PC-3 (cell line): Measurements from ENCODE around the gene GOLGA6L2. TPM values are rescaled to one million over a fixed set of nuclear protein-coding genes. Genes with fewer than 3 reads are reported as not detected.

Experiments used
- ATAC-seq: fragments of 200-7000 bp; cut with Tn5 transposase; 2 replicates; pipeline ENCODE4 v1.9.1; 2020; ENCODE audit warnings: mild to moderate bottlenecking, moderate library complexity
- BruUV-seq: library from RNA; stranded (reverse); fragments of 400-500 nt; replicated peaks from 2 replicates; lab custom pipeline; 2021; lab: Mats Ljungman, UMichigan
- CTCF ChIA-PET: fragments of 300-600 bp; sonication (Branson Sonifier 250); formaldehyde crosslinking; loops from one replicate; lab custom pipeline; 2022; ENCODE audit warnings: antibody characterized with exemption; lab: Charles Lee
- POLR2A ChIA-PET: fragments of 300-600 bp; sonication (Branson Sonifier 250); formaldehyde crosslinking; loops from one replicate; lab custom pipeline; 2022; ENCODE audit warnings: antibody characterized with exemption; ENCODE audit not compliant: unreplicated experiment; lab: Charles Lee
- DNase-seq: peaks from one replicate; pipeline ENCODE4 v3.0.0-alpha.2; 2015
- H2AFZ ChIP-seq: fragments of 300-600 bp; sonication (generic); 2 replicates; pipeline ENCODE4 v1.6.0; 2016; ENCODE audit warnings: antibody characterized with exemption, low read length
- H3F3A ChIP-seq: fragments of 300-600 bp; sonication (generic); one replicate; pipeline ENCODE4 v1.6.0; 2017; ENCODE audit warnings: antibody characterized with exemption, low read length, control low read depth, mild to moderate bottlenecking; ENCODE audit not compliant: unreplicated experiment
- H3K27ac ChIP-seq: fragments of 300-600 bp; sonication (generic); 2 replicates; pipeline ENCODE4 v1.5.1; 2016; ENCODE audit warnings: mild to moderate bottlenecking, low read length
- H3K27me3 ChIP-seq: fragments of 300-600 bp; sonication (generic); 2 replicates; pipeline ENCODE4 v1.6.1; 2016; ENCODE audit warnings: low read length, mixed read lengths
- H3K36me3 ChIP-seq: fragments of 300-600 bp; sonication (generic); 2 replicates; pipeline ENCODE4 v1.6.1; 2016; ENCODE audit warnings: low read depth, mixed run types, low read length, mixed read lengths
- H3K4me1 ChIP-seq: fragments of 300-600 bp; sonication (generic); 2 replicates; pipeline ENCODE4 v1.5.1; 2016; ENCODE audit warnings: low read length; ENCODE audit not compliant: insufficient read depth
- H3K4me2 ChIP-seq: fragments of 300-600 bp; sonication (generic); 2 replicates; pipeline ENCODE4 v1.6.0; 2016; ENCODE audit warnings: low read length
- H3K4me3 ChIP-seq: fragments of 300-600 bp; sonication (generic); 2 replicates; pipeline ENCODE4 v1.5.1; 2016; ENCODE audit warnings: mild to moderate bottlenecking, low read length, mixed read lengths
- H3K79me2 ChIP-seq: fragments of 300-600 bp; sonication (generic); 2 replicates; pipeline ENCODE4 v1.6.1; 2017; ENCODE audit warnings: low read length, mixed read lengths
- H3K9ac ChIP-seq: fragments of 300-600 bp; sonication (generic); 2 replicates; pipeline ENCODE4 v1.6.0; 2016; ENCODE audit warnings: mild to moderate bottlenecking, low read length
- H3K9me2 ChIP-seq: fragments of 300-600 bp; sonication (generic); replicated peaks from 2 replicates; pipeline ENCODE4 v1.6.1; 2016; ENCODE audit warnings: mixed run types, low read length, mixed read lengths
- H3K9me3 ChIP-seq: fragments of 300-600 bp; sonication (generic); 2 replicates; pipeline ENCODE4 v1.6.1; 2016; ENCODE audit warnings: low read length, mixed read lengths
- H4K20me1 ChIP-seq: fragments of 300-600 bp; sonication (generic); 2 replicates; pipeline ENCODE4 v1.6.1; 2016; ENCODE audit warnings: low read length, mixed read lengths
- EZH2 ChIP-seq: fragments of 300-600 bp; sonication (generic); IDR thresholded peaks from one replicate; pipeline ENCODE4 v1.6.1; 2017; ENCODE audit warnings: antibody characterized with exemption, mild to moderate bottlenecking, low read length; ENCODE audit not compliant: unreplicated experiment
- EZH2phosphoT487 ChIP-seq: fragments of 300-600 bp; sonication (generic); IDR thresholded peaks from 2 replicates; pipeline ENCODE4 v1.6.1; 2018; ENCODE audit warnings: mild to moderate bottlenecking, antibody characterized with exemption, low read length, borderline replicate concordance
- intact Hi-C: fragments of 100-400 bp; cut with micrococcal nuclease; formaldehyde crosslinking; loops from 2 replicates; pipeline ENCODE4 v1.9.0; 2023
- total RNA-seq: library from RNA; depleted of rRNA; stranded (reverse); fragments of >200 nt; gene quantifications from 2 replicates; pipeline ENCODE4 v1.2.3, GENCODE V29; 2014
- TF ChIP-seq, protein P1 (sequence below): fragments of 300-600 bp; sonication (generic); conservative IDR thresholded peaks from 2 replicates; pipeline ENCODE4 v1.5.1; 2017; ENCODE audit warnings: antibody characterized with exemption, low read depth, mild to moderate bottlenecking, low read length

Gene GOLGA6L2
- total RNA-seq, 1 experiment from 2014 or later: not detected

DNA sequence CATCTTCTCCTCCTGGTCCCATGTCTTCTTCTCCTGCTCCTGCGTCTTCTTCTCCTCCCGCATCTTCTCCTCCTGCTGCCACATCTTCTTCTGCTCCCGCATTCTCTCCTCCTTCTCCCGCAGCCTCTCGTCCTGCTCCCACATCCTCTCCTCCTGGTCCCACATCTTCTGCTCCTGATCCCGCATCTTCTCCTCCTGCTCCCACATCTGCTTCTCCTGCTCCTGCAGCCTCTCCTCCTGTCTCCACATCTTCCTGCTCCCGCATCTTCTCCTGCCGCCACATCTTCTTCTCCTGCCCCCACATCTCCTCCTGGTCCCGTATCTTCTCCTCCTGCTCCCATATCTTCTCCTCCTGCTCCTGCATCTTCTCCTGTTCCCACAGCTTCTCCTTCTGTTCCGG lies 6.4 kb downstream of the GOLGA6L2 start:
- DNase-seq (no peak), ATAC-seq (no peak)
- BruUV-seq: no TSS peak
- Histone ChIP-seq H3K9me2 (no peaks in the 10 kb centered on the region), H3K27me3 (peaks cover 15% of the 10 kb centered on the region; the same call in 1 of the 2 replicates), H2AFZ (no peak overlapping the region), H3K4me3 (no peak overlapping the region), H3K9me3 (no peaks in the 10 kb centered on the region), H3K36me3 (no peaks in the 10 kb centered on the region), H3K9ac (no peak overlapping the region), H3K4me1 (no peaks in the 10 kb centered on the region), H3K27ac (no peak overlapping the region), H3K4me2 (no peak overlapping the region), H3K79me2 (no peaks in the 10 kb centered on the region), H4K20me1 (no peaks in the 10 kb centered on the region), H3F3A (no peaks in the 10 kb centered on the region)
- POLR2A ChIA-PET: no interaction called here
- intact Hi-C loops: no loop called here
- TF ChIP-seq EZH2phosphoT487: no peak
- TF ChIP-seq EZH2: no peak
- TF ChIP-seq, protein P1, sequence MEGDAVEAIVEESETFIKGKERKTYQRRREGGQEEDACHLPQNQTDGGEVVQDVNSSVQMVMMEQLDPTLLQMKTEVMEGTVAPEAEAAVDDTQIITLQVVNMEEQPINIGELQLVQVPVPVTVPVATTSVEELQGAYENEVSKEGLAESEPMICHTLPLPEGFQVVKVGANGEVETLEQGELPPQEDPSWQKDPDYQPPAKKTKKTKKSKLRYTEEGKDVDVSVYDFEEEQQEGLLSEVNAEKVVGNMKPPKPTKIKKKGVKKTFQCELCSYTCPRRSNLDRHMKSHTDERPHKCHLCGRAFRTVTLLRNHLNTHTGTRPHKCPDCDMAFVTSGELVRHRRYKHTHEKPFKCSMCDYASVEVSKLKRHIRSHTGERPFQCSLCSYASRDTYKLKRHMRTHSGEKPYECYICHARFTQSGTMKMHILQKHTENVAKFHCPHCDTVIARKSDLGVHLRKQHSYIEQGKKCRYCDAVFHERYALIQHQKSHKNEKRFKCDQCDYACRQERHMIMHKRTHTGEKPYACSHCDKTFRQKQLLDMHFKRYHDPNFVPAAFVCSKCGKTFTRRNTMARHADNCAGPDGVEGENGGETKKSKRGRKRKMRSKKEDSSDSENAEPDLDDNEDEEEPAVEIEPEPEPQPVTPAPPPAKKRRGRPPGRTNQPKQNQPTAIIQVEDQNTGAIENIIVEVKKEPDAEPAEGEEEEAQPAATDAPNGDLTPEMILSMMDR: no peak
- CTCF ChIA-PET: no interaction called here

DNA sequence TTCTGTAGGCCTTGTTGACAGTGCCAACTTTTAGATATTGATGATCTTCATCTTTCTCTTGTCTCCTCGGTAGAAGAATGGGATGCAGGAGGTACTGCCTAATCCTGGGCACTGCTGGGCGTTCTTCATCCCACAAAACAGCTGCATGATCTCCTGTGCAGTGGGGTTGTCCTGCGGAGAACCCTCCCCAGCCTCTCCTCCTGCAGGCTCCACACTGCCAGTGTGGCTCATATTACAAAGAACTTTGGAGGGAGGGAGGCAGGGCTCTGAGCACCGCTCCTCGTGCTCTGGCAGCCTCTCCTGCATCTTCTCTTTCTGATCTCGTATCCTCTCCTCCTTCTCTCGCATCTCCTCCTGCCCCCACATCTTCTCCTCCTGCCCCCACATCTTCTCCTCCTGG lies 7.5 kb downstream of the GOLGA6L2 start:
- TF ChIP-seq, protein P1: no peak
- no peak for TF ChIP-seq EZH2
- no peak for TF ChIP-seq EZH2phosphoT487
- no peak for DNase-seq
- ChIA-PET CTCF (no interaction called here), POLR2A (no interaction called here)
- no peak overlapping the region for H2AFZ ChIP-seq
- H3K9me3 ChIP-seq: no peaks in the 10 kb centered on the region
- no peaks in the 10 kb centered on the region for H3K9me2 ChIP-seq
- no peaks in the 10 kb centered on the region for H3K4me1 ChIP-seq
- no peak overlapping the region for H3K27ac ChIP-seq
- no peaks in the 10 kb centered on the region for H3F3A ChIP-seq
- H3K4me3 ChIP-seq: no peak overlapping the region
- no peak overlapping the region for H3K9ac ChIP-seq
- no peaks in the 10 kb centered on the region for H4K20me1 ChIP-seq
- no peaks in the 10 kb centered on the region for H3K36me3 ChIP-seq
- peaks cover 16% of the 10 kb centered on the region; the same call in 1 of the 2 replicates for H3K27me3 ChIP-seq
- H3K4me2 ChIP-seq: no peak overlapping the region
- no peaks in the 10 kb centered on the region for H3K79me2 ChIP-seq
- BruUV-seq: no TSS peak
- no peak for ATAC-seq
- intact Hi-C loops: no loop called here

DNA sequence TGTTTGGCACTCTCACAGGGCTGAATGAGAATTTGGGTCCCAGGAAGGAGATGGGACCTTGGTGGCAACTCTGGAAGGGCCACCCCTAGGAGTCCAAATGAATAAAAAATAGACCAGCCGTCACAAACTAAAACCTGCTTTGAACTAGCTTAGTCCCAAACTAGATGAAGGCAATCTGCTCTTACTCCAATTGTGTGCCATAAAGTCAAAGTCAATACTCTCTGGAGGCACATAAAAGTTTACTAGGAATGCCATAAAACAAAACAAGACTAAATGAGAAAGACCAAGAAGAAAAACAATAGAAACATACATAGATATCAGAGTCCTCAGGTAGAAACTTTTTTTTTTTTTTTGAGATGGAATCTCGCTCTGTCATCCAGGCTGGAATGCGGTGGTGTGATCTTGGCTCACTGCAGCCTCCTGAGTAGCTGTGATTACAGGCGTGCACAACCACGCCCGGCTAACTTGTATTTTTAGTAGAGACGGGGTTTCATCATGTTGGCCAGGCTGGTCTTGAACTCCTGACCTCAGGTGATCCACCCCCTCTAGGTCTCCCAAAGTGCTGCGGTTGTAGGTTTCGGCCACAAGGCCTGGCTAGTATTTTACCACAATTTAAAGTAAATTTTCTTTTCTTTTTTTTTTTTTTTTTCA lies 8.1 kb downstream of the GOLGA6L2 start:
- POLR2A ChIA-PET: no interaction called here
- H3K4me2 ChIP-seq: no peak overlapping the region
- H2AFZ ChIP-seq: no peak overlapping the region
- no peak for TF ChIP-seq EZH2phosphoT487
- no peak for TF ChIP-seq EZH2
- TF ChIP-seq, protein P1: no peak
- BruUV-seq: no TSS peak
- H3K9ac ChIP-seq: no peak overlapping the region
- intact Hi-C loops: no loop called here
- ATAC-seq (no peak), DNase-seq (no peak)
- no peak overlapping the region for H3K4me3 ChIP-seq
- H3K4me1 ChIP-seq: no peaks in the 10 kb centered on the region
- no peaks in the 10 kb centered on the region for H3F3A ChIP-seq
- H3K27ac ChIP-seq: no peak overlapping the region
- no peaks in the 10 kb centered on the region for H3K9me2 ChIP-seq
- H3K79me2 ChIP-seq: no peaks in the 10 kb centered on the region
- H4K20me1 ChIP-seq: no peaks in the 10 kb centered on the region
- CTCF ChIA-PET: no interaction called here
- no peaks in the 10 kb centered on the region for H3K36me3 ChIP-seq
- H3K9me3 ChIP-seq: no peaks in the 10 kb centered on the region
- peaks cover 18% of the 10 kb centered on the region; the same call in 1 of the 2 replicates for H3K27me3 ChIP-seq
